OCI-LY7 (cell line): ENCODE data around the gene C9orf72.

Source experiments
- EZH2phosphoT487 ChIP-seq: fragments of 200-600 bp; sonication (generic); IDR thresholded peaks from 2 replicates; pipeline ENCODE4 v1.6.1; 2018; ENCODE audit warnings: low read depth, borderline replicate concordance, mild to moderate bottlenecking, mixed run types, antibody characterized with exemption, low read length, moderate library complexity, mixed read lengths
- TF ChIP-seq, protein P1 (sequence below): fragments of 200-600 bp; sonication (generic); conservative IDR thresholded peaks from 2 replicates; pipeline ENCODE4 v1.5.1; 2014; ENCODE audit warnings: mild to moderate bottlenecking, antibody characterized with exemption, low read length, moderate library complexity, mixed read lengths

DNA sequence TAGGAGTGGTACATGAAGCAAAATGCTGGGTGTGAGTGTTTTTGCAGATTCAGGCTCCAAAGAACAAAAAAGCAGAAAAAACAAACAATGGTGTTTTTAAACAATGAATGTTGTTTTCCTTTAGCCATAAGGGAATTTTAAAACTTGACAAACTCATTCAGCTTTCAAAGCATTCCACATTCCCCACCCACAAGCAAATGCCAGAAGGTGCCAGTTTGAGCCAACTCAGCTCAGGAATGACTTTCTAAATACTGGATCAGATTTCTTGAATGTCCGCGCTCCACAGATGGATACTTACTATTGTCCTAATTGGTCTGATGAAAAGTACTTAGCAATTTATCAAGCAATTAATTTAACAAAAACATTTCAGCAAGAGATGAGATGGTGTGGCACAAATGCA is 30.8 kb downstream of the C9orf72 start:
- TF ChIP-seq, protein P1, sequence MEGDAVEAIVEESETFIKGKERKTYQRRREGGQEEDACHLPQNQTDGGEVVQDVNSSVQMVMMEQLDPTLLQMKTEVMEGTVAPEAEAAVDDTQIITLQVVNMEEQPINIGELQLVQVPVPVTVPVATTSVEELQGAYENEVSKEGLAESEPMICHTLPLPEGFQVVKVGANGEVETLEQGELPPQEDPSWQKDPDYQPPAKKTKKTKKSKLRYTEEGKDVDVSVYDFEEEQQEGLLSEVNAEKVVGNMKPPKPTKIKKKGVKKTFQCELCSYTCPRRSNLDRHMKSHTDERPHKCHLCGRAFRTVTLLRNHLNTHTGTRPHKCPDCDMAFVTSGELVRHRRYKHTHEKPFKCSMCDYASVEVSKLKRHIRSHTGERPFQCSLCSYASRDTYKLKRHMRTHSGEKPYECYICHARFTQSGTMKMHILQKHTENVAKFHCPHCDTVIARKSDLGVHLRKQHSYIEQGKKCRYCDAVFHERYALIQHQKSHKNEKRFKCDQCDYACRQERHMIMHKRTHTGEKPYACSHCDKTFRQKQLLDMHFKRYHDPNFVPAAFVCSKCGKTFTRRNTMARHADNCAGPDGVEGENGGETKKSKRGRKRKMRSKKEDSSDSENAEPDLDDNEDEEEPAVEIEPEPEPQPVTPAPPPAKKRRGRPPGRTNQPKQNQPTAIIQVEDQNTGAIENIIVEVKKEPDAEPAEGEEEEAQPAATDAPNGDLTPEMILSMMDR, result no peak
- TF ChIP-seq EZH2phosphoT487, result no peak
